ENCODE measurements around the gene SNX33. TPM values are rescaled to one million over a fixed set of nuclear protein-coding genes. Genes with fewer than 3 reads are reported as not detected.
"Not testable (repeated sequence)": the region's sequence is repeated elsewhere in the genome, so short reads cannot be mapped to it uniquely, and the experiment has no call there.

SNX33 gene
- total RNA-seq, 2 donors from 2014 or later: 2.6 to 12.1 TPM

DNA sequence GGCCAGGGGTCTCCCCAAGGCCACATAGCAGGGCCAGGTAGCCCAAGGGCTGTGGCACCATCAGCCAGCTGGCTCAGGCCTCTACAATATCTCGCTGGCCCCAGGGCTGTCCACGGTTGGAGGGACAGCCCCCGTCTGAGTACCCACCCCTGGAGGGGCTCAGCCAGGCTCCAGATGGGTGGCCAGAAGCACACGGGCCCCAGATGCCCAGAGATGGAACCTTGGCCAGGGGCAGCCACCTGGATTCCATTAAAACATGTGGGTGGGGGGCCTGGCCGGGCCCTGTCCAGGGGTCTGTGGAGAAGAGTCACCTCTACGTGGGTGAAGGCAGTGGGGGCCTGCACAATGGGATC, 56.5 kb downstream of the SNX33 start:
- Mint-ChIP-seq H3K9me3 (no peaks in the 10 kb centered on the region), H3K4me3 (no peak overlapping the region)
- ATAC-seq (replicated peaks): no peak

DNA sequence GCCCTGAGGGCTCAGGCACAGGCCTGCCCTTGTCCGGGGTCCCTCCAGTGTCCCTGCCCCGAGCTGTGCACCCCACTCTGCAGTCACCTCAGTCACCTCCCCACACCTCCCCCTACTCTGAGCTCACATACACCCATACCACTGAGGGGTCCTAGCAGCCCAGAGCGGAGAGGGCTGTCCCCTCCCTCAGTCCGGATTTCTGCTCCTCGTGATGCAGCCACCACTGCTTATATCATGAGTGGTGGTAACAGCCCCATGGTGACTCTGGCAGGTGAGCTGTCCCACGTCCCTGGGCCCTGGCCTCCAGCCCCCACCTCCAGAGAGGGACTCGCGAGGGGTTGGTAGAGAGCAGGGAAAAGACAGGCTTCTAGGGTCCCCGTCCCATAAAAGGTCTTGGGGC, 56.9 kb downstream of the SNX33 start:
- no peak overlapping the region for H3K4me3 Mint-ChIP-seq
- H3K9me3 Mint-ChIP-seq: no peaks in the 10 kb centered on the region
- ATAC-seq (replicated peaks): no peak
- H3K27ac Mint-ChIP-seq: no peak overlapping the region
- no peaks in the 10 kb centered on the region for H3K27me3 Mint-ChIP-seq
- H3K36me3 Mint-ChIP-seq (ENCODE audit: low read depth): no peaks in the 10 kb centered on the region
- no peaks in the 10 kb centered on the region for H3K4me1 Mint-ChIP-seq

More for the DNA sequence above, 56.5 kb downstream of the SNX33 start:
- no peak overlapping the region for H3K27ac Mint-ChIP-seq
- H3K36me3 Mint-ChIP-seq (ENCODE audit: low read depth): no peaks in the 10 kb centered on the region
- no peaks in the 10 kb centered on the region for H3K4me1 Mint-ChIP-seq
- no peaks in the 10 kb centered on the region for H3K27me3 Mint-ChIP-seq

DNA sequence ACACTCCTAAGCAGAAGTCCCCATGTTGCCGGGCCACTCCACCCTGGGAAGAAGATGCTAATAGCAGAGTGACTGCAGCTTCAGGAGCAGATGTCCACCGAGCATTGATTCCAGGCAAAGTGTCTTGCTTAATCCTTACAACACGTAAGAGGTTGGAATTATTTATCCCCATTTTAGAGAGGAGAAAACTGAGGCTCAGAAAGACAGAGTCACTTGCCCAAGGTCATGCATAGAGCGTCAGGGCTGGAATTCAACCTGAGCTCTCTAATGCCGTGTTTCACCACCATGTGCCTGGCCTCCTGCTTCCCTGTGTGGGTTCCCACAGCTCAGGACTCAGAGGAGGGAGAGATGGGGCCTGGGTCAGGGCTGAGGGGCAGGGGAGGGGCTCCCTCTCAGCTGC, 57.7 kb downstream of the SNX33 start:
- H3K27ac Mint-ChIP-seq; H3K4me1 Mint-ChIP-seq; H3K4me3 Mint-ChIP-seq; H3K27me3 Mint-ChIP-seq; H3K9me3 Mint-ChIP-seq; ATAC-seq (replicated peaks); H3K36me3 Mint-ChIP-seq (ENCODE audit: low read depth): not testable (repeated sequence)

DNA sequence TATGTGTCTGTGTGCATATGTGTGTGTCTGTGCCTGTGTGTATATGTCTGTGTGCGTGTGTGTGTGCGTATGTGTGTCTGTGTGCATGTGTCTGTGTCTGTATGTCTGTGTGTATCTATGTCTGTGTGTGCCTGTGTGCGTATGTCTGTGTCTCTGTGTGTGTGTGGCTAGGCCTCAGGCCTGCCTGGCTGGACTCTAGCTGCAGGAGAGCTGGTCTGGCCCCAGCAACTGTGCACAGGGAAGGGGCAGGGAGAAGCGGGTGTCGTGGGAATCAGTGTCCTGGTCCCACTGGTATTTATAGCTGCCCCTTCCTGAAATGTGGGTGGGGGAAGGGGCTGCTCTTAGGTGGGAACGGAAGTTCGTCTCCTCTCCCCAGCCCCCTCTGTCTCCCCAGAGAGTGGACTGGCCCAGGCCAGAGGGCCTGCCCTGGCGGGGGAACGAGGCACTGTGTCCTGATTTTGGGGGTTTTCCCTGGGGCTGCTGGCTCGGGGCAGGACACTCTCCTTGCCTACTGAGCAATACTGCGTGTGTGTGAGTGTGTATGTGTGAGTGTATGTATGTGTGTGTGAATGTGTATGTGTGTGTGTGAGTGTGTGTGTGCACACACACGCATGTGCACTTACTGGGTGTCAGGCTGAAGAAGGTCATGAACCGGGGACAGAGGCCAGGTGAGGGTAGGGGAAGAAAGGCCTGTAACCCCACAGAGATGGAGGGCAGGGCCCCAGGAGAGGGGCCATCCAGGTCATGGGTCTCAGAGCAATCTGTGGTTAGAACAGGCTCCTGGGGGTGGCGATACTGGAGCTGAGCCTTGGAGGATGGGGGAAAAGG, 58.4 kb downstream of the SNX33 start:
- Mint-ChIP-seq H3K36me3 (ENCODE audit: low read depth) (no peaks in the 10 kb centered on the region), H3K27ac (peak overlapping the region; percentile 10), H3K9me3 (no peaks in the 10 kb centered on the region), H3K4me3 (no peak overlapping the region), H3K4me1 (no peaks in the 10 kb centered on the region), H3K27me3 (no peaks in the 10 kb centered on the region)
- ATAC-seq (replicated peaks): no peak

DNA sequence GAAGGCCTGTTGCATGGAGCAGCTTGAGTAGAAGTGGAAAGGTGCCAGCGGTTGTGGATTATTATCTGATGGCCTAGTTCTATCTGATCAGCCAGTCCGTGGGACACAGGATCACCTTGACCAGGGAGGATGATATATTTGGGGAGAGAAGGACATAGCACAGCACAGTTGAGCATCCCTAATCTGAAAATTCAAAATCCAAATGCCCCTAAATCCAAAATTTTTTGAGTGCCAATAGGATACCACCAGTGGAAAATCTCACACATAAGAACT, 58.9 kb downstream of the SNX33 start:
- ATAC-seq (replicated peaks): no peak
- Mint-ChIP-seq H3K27me3 (no peaks in the 10 kb centered on the region), H3K27ac (peak overlapping the region; percentile 10), H3K4me3 (no peak overlapping the region), H3K4me1 (no peaks in the 10 kb centered on the region), H3K36me3 (ENCODE audit: low read depth) (no peaks in the 10 kb centered on the region), H3K9me3 (no peaks in the 10 kb centered on the region)

DNA sequence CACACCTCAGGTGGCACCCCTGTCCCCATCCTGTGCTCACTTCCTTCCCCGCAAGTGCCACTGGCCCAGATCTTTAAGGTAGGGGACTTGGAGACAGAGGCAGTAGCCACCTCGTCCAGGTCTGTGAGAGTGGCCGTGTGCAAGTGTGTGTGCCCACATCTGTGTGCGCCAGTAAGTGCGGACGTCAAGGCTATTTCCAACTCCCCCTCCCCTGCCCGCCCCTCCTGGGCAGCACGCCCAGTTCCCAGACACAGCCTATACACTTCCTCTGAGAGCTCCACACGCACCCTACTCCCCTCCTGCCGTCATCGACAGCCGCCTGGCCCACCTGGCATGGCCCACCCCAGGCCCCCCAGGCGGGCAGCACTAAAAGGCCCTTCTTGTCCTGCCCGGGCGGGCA, 61.7 kb downstream of the SNX33 start:
- H3K4me1 Mint-ChIP-seq; H3K9me3 Mint-ChIP-seq; H3K27me3 Mint-ChIP-seq; ATAC-seq (replicated peaks); H3K4me3 Mint-ChIP-seq; H3K27ac Mint-ChIP-seq; H3K36me3 Mint-ChIP-seq (ENCODE audit: low read depth): not testable (repeated sequence)

DNA sequence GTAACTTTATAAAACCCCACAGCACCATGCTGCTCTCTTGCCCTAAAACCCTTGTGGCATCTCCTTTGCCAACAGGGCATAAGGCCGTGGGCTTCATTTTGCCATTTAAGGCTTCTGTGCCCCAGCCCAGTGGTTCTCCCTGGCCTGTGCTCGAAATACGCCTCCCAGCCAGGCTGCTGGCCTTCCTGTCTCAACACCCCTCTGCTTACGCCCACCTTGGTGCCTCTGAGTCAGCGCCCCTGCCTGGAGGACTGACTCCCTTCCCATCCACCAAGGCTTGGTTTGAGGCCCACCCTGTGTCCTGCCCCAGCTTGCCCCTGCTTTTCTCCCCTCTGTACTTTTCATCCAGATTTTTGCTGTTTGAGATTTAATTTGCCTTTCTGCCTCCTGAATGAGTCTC, 63.2 kb downstream of the SNX33 start:
- H3K27me3 Mint-ChIP-seq; H3K36me3 Mint-ChIP-seq (ENCODE audit: low read depth); H3K9me3 Mint-ChIP-seq; ATAC-seq (replicated peaks); H3K27ac Mint-ChIP-seq; H3K4me3 Mint-ChIP-seq; H3K4me1 Mint-ChIP-seq: not testable (repeated sequence)

DNA sequence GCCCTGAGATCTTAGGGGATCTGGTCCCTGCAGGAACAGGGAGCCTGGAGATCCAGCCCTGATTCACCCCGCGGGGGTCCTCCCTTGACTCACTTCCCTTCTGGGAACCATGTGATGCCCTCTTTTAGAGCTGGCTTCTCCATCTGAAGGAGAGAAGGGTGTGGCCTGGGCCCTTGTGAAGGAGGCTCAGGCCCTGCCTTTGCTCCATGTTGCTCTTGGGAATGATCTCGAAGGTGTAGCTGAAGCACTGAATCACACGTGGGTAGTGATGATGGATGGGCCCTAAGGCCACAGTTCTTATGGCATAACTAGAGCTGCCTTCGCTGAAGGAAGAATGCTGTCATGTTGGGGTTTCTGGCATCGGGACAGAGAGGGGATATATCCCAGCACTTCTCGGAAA, 63.8 kb downstream of the SNX33 start:
- not testable (repeated sequence) for H3K27ac Mint-ChIP-seq; ATAC-seq (replicated peaks); H3K36me3 Mint-ChIP-seq (ENCODE audit: low read depth); H3K4me3 Mint-ChIP-seq; H3K9me3 Mint-ChIP-seq; H3K27me3 Mint-ChIP-seq; H3K4me1 Mint-ChIP-seq

Other genes starting within 250 kb of the SNX33 start
- 10 to 100 TPM; 82.3 to 96.6 TPM for gene SIN3A, start 196.2 kb upstream of the SNX33 start, total RNA-seq
- 10 to 100 TPM; 17.8 to 38.4 TPM for gene PTPN9, start 68.6 kb upstream of the SNX33 start, total RNA-seq
- 10 to 100 TPM; 26.0 to 34.8 TPM for gene SNUPN, start 22.2 kb upstream of the SNX33 start, total RNA-seq
- 100 to 1,000 TPM in 1 of 2 donors, 10 to 100 TPM in 1; 98.3 to 113 TPM for gene IMP3, start 7.7 kb upstream of the SNX33 start, total RNA-seq
- gene CSPG4, start 64.9 kb downstream of the SNX33 start, total RNA-seq: under 1 TPM in 1 of 2 donors, not detected in 1; 0.02 TPM
- gene UBE2Q2, start 195.5 kb downstream of the SNX33 start, total RNA-seq: 10 to 100 TPM; 17.0 to 26.1 TPM

Measured in activated T-helper 17 cell treated with anti-CD3 and anti-CD28 coated beads, Interleukin-2, amount 50 U/mL, for 72 hours (primary cell).